Osteoblast (primary cell): ENCODE results near the gene SPAG8. TPM values are rescaled to one million over a fixed set of nuclear protein-coding genes. Genes with fewer than 3 reads are reported as not detected.

ENCODE experiments used
- DNase-seq: peaks from one replicate; pipeline ENCODE4 v3.0.0; 2011; ENCODE audit warnings: low spot score, mixed read lengths; ENCODE audit not compliant: insufficient read length; ENCODE audit errors: missing footprints
- H2AFZ ChIP-seq: 2 replicates; pipeline ENCODE4 v1.6.0; 2011; ENCODE audit warnings: mild to moderate bottlenecking, low read length
- H3K27ac ChIP-seq: 2 replicates; pipeline ENCODE4 v1.5.1; 2011; ENCODE audit warnings: mild to moderate bottlenecking, low read depth, low read length, moderate library complexity
- H3K27me3 ChIP-seq: 2 replicates; pipeline ENCODE4 v1.6.0; 2012; ENCODE audit warnings: mild to moderate bottlenecking, control low read depth, inconsistent platforms, low read length, moderate library complexity; ENCODE audit not compliant: insufficient read depth
- H3K36me3 ChIP-seq: 2 replicates; pipeline ENCODE4 v1.5.1; 2011; ENCODE audit warnings: mild to moderate bottlenecking, low read length, control low read depth, moderate library complexity; ENCODE audit not compliant: insufficient read depth
- H3K4me1 ChIP-seq: 2 replicates; pipeline ENCODE4 v1.5.1; 2011; ENCODE audit warnings: mild to moderate bottlenecking, low read length, control low read depth, moderate library complexity; ENCODE audit not compliant: insufficient read depth
- H3K4me2 ChIP-seq: 2 replicates; pipeline ENCODE4 v1.6.0; 2011; ENCODE audit warnings: mild to moderate bottlenecking, low read length; ENCODE audit not compliant: insufficient read depth
- H3K4me3 ChIP-seq: fragments of 200-600 bp; sonication (generic); 3 replicates; pipeline ENCODE4 v1.5.1; 2012; ENCODE audit warnings: mild to moderate bottlenecking, low read length, inconsistent platforms; ENCODE audit not compliant: insufficient read depth
- H3K79me2 ChIP-seq: 2 replicates; pipeline ENCODE4 v1.6.0; 2012; ENCODE audit warnings: mild to moderate bottlenecking, low read length, control low read depth, inconsistent platforms; ENCODE audit not compliant: insufficient read depth
- H3K9me3 ChIP-seq: 2 replicates; pipeline ENCODE4 v1.5.1; 2011; ENCODE audit warnings: low read depth, low read length, control low read depth
- H4K20me1 ChIP-seq: 2 replicates; pipeline ENCODE4 v1.6.0; 2012; ENCODE audit warnings: mild to moderate bottlenecking, low read length, control low read depth; ENCODE audit not compliant: insufficient read depth
- total RNA-seq: library from RNA; depleted of rRNA; stranded (reverse); fragments of >200 nt; gene quantifications from 2 replicates; pipeline ENCODE4 v1.2.3, GENCODE V29; 2012
- TF ChIP-seq, protein P1 (sequence below): IDR thresholded peaks from 2 replicates; pipeline ENCODE4 v1.5.1; 2011; ENCODE audit warnings: mild to moderate bottlenecking, low read depth, low read length, moderate library complexity; ENCODE audit errors: extremely low read depth

The SPAG8 gene
- total RNA-seq, 1 donor: 2.2 TPM

DNA sequence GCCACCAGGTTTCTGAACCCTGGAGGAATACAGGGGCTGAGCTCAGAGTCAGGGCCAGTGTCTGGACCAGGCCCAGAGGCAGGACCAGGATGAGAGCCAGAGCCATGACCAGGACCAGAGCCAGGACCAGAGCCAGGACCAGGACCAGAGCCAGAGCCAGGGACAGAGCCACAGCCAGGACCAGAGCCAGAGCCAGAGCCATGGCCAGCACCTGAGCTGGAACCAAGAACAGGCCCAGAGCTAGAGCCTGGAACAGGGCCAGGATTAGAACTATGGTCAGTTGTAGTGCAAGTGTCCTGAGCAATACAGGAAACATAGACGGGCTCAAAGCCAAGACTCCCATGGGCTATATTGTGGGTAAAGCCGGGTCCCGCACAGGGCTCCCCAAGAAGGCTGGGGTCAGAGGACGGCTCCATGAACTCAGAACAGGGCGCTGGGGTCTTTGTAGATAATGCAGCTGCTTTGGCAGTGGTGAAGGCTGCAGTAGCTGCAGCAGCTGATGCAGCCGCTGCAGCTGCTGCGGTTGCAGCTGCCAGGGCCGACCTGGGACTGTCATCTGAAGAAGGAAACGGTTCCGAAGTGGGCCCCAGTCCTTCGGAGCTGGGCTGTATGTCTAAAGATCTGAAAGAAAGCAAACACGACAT, 559 bp downstream of the SPAG8 start:
- Histone ChIP-seq H3K27ac (peak overlapping the region; percentile 77), H2AFZ (peak overlapping the region; percentile 97), H3K4me2 (peak overlapping the region; percentile 96), H3K36me3 (peaks cover 33% of the 10 kb centered on the region), H3K79me2 (no peaks in the 10 kb centered on the region), H4K20me1 (no peaks in the 10 kb centered on the region), H3K4me1 (peaks cover 24% of the 10 kb centered on the region), H3K9me3 (no peaks in the 10 kb centered on the region), H3K4me3 (peak overlapping the region; percentile 81), H3K27me3 (no peaks in the 10 kb centered on the region)
- peak; percentile 73 for DNase-seq
- TF ChIP-seq, protein P1, sequence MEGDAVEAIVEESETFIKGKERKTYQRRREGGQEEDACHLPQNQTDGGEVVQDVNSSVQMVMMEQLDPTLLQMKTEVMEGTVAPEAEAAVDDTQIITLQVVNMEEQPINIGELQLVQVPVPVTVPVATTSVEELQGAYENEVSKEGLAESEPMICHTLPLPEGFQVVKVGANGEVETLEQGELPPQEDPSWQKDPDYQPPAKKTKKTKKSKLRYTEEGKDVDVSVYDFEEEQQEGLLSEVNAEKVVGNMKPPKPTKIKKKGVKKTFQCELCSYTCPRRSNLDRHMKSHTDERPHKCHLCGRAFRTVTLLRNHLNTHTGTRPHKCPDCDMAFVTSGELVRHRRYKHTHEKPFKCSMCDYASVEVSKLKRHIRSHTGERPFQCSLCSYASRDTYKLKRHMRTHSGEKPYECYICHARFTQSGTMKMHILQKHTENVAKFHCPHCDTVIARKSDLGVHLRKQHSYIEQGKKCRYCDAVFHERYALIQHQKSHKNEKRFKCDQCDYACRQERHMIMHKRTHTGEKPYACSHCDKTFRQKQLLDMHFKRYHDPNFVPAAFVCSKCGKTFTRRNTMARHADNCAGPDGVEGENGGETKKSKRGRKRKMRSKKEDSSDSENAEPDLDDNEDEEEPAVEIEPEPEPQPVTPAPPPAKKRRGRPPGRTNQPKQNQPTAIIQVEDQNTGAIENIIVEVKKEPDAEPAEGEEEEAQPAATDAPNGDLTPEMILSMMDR: no peak

DNA sequence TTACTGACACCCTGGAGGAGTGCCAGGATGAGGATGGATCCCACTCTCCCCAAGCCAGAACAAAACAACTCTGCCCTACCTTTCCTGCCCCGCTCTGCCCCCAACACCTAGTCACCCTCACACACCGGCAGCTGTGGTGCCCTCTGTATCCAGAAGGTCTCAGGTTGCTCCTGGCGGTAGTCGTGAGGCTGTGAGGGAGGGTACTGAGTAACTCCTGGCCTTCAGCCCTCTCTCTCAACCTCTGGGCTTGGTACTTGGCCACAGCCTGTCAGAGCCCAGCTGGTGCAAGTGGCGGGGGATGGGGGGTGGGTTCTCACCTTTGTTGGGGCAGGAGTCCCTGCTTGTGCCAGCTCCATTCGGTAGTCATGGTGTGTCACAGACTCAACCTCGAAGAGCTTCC, 1.9 kb downstream of the SPAG8 start:
- no peak overlapping the region for H3K4me3 ChIP-seq
- H4K20me1 ChIP-seq: no peaks in the 10 kb centered on the region
- no peaks in the 10 kb centered on the region for H3K27me3 ChIP-seq
- peaks cover 47% of the 10 kb centered on the region for H3K36me3 ChIP-seq
- no peak overlapping the region for H3K27ac ChIP-seq
- TF ChIP-seq, protein P1: no peak
- DNase-seq: peak; percentile 19
- no peaks in the 10 kb centered on the region for H3K79me2 ChIP-seq
- no peak overlapping the region for H3K4me2 ChIP-seq
- peaks cover 20% of the 10 kb centered on the region for H3K4me1 ChIP-seq
- no peaks in the 10 kb centered on the region for H3K9me3 ChIP-seq
- no peak overlapping the region for H2AFZ ChIP-seq

DNA sequence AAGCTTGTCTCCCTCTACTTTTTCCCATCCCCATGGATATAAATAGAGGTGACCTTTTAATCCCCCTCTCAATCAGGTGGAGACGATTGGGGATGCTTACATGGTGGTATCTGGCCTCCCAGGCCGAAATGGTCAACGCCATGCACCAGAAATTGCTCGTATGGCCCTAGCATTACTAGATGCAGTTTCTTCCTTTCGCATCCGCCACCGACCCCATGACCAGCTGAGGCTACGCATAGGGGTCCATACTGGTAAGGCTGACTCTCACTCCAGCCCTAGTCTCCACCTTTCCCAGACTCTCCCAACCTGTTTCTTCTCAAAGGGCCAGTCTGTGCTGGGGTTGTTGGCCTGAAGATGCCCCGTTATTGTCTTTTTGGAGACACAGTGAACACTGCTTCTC, 3.6 kb downstream of the SPAG8 start:
- Histone ChIP-seq H3K36me3 (peaks cover 48% of the 10 kb centered on the region), H3K79me2 (no peaks in the 10 kb centered on the region), H3K4me1 (peaks cover 14% of the 10 kb centered on the region), H2AFZ (no peak overlapping the region), H3K9me3 (no peaks in the 10 kb centered on the region), H3K27ac (no peak overlapping the region), H3K4me3 (no peak overlapping the region), H4K20me1 (no peaks in the 10 kb centered on the region), H3K4me2 (no peak overlapping the region), H3K27me3 (no peaks in the 10 kb centered on the region)
- TF ChIP-seq, protein P1: no peak
- DNase-seq: peak; percentile 71

DNA sequence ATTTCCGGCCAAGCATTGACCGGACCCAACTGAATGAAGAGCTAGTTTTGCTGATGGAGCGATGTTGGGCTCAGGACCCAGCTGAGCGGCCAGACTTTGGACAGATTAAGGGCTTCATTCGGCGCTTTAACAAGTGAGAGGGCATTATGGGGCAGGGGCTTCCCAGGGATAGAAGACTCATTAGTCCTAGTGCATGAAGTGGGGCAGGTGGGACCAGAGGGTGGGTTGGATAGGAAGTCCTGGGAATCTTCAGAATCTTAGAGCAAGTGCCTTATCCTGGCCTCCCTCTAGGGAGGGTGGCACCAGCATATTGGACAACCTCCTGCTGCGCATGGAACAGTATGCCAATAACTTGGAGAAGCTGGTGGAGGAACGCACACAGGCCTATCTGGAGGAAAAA, 6.0 kb downstream of the SPAG8 start:
- Histone ChIP-seq H2AFZ (no peak overlapping the region), H3K27ac (no peak overlapping the region), H3K4me1 (no peaks in the 10 kb centered on the region), H3K27me3 (no peaks in the 10 kb centered on the region), H3K4me2 (no peak overlapping the region), H3K79me2 (no peaks in the 10 kb centered on the region), H3K36me3 (peaks cover 66% of the 10 kb centered on the region), H3K4me3 (no peak overlapping the region), H4K20me1 (no peaks in the 10 kb centered on the region), H3K9me3 (no peaks in the 10 kb centered on the region)
- TF ChIP-seq, protein P1: no peak
- no peak for DNase-seq
